Measurements from ENCODE around the gene STAT5A.
A peak's percentile ranks its signal among the peaks of the same experiment; 100 is the strongest.
"Not testable (repeated sequence)": the region's sequence is repeated elsewhere in the genome, so short reads cannot be mapped to it uniquely, and the experiment has no call there.

The STAT5A gene

DNA sequence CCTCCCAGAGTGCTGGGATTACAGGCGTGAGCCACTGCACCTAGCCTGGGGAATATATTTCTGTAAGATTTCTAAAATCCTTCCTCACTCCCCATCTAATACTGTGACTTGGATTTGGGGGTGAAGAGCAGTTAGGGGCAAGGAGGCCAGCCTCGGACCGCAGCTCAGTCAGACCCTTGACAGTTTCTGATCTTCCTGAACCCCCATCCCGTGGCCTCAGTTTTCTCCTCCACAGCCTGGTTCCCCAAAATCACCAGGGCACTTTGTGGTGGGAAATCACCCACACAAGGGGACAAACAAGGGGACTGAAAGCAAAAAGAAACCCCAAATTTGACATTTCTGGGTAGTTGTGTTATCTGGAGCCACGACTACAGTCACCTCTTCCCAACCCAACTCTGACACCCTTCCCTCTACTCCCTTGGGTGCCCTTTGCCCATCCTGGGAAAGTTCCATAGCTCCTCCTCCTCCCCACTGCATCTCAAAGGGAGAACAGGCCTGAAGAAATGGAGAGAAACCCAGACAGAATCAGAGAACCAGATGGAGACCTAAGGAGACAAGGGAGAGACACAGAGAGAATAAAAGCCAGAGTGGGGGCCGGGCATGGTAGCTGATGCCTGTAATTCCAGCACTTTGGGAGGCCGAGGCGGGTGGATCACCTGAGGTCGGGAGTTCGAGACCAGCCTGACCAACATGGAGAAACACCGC is 2.8 kb upstream of the STAT5A start:
- no peak for DNase-seq (ENCODE audit: low spot score)

DNA sequence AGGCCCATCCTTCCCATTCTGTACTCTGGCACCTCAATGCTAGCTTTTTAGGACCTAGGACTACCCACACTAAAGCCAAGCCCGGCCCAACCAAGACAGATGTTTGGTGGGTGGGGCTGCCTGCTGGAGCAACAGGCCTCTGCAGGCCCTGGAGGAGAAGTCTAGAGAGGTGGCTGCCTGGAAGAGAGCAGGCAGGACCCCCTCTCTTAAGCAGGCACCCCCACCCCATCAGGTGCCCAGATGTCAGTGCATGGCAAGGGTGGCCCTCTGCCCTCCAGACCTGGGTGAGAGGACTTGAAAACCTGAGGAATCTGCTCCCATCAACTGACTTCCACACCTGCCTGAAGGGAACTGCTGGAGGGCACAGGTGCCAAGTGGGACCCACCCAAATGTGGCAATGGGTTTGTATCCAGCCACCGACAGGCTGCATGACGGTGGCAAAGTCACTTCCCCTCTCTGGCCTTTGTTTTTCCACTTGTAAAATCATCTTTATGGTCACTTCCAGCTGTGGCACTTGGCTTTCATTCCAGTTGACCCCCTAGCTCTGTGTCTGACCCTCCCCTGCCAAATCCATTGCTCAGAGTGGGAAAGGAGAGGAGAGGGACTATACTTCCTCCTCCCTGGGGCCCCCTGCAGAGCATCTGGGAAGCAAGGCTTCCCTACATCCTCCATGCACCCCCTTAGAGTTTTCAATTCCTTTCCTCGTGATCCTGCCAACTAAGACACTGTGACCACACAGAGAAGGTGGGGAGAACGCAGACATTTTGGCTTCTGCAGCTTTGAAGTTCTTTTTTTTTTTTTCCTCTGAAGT is 1.7 kb upstream of the STAT5A start:
- DNase-seq (ENCODE audit: low spot score): no peak

DNA sequence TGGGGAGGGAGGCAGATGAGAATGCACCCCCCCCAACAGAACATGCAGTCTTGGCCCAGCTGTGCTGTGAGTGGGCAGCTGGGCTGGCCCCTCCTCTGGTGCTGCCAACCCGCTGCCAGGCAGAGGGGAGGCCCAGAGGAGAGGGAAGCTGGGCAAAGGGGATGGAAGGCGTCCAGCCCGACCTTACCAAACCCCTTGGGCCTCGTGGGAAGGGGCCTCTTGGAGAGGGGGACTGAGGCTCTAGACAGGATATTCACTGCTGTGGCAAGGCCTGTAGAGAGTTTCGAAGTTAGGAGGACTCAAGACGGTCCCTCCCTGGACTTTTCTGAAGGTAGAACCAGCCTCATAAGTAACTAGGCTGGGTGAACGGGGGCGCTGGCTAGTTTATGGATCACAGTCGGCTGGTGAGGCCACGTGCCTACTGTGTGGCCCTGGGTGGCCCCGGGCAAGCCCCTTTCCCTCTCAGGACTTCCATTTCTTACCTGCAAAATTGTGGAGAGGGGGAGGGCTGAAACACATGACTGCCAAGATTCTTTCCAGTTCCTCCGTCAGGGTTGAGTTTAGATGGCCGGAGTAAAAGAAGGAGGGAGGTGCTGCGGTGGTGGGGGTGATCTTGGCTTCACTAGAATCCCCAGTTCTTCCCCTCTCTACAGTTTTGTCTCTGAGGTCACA is 857 bp upstream of the STAT5A start:
- peak; percentile 78 for DNase-seq (ENCODE audit: low spot score)

DNA sequence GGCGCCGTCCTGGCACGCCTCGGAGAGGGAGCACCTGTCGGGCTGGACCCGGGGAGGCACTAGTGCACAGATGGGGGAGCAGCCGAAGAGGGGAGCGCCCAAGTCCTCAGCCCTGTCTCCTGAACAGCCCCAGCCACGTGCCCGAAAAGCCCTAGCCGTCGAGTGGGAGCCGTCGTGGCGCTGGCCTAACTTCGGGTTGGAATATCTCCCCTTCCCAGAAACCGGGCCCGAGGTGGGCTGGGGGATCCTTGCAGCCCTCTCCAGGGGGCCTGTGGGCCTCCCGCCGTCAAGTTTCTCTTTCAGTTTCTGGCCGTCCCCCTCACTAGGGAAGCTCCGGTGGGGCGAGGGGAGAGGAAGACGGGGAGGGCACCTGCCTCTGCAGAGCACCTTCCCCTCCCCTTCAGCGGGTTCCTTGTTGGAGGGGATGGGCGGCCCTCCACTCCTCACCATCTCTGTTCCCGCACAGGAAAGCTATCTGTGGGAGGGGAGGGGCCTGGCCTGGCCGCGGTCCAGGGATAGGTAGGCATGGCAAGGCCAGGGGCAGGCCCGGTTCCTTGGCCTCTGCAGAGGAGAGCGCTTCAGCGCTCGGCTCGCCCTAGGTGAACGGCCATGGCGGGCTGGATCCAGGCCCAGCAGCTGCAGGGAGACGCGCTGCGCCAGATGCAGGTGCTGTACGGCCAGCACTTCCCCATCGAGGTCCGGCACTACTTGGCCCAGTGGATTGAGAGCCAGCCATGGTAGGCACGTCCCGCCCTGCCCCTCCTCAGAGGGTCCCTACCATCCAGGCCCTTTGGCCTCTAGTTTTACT is 709 bp downstream of the STAT5A start:
- no peak for DNase-seq (ENCODE audit: low spot score)

DNA sequence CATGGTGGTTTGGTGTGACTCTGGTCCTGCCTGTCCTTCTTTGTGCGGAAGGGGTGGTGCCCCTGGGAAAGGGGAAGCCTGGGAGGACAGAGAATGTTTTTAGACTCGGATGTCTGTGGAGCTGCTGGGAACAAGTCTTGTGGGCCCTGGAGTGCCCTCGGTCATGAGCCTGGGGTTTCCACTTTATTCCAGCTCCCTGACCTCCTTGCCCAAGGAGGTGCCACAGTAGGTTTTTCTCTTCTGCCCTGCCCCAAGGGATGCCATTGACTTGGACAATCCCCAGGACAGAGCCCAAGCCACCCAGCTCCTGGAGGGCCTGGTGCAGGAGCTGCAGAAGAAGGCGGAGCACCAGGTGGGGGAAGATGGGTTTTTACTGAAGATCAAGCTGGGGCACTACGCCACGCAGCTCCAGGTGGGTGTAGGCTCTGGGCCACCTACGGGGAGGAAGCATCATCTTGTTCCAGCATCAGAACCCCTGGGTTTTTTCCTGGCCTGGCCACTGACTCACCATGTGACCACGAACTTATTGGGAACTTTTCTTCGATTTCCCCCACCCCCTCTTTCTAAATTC is 1.4 kb downstream of the STAT5A start:
- DNase-seq (ENCODE audit: low spot score): no peak

DNA sequence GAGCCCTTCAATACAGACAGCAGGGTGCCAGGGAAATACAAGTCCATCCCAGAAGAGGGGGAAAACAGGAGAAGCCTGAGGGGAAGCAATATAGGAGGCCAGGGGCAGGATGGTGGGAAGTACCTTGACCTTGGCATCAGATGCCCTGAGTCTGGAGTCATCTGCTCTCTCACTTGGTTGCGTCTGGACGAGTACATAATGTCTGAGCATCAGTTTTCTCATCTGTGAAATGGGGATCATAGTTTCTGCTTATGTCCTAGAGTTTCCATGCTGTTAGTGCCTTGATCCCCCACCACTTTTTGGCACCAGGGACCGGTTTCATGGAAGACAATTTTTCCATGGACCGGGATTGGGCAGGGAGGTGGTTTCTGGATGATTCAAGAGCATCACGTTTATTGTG is 2.3 kb downstream of the STAT5A start:
- DNase-seq (ENCODE audit: low spot score): no peak

GRCh38 chr17:42291129-42291528 is 2.8 kb downstream of the STAT5A start:
- DNase-seq (ENCODE audit: low spot score): no peak

- no peak for DNase-seq (ENCODE audit: low spot score)
These were observed 6.4 kb downstream of the STAT5A start for GRCh38 chr17:42294469-42295398.

GRCh38 chr17:42296012-42296411 is 7.7 kb downstream of the STAT5A start:
- no peak for DNase-seq (ENCODE audit: low spot score)

GRCh38 chr17:42297775-42298174 is 9.5 kb downstream of the STAT5A start:
- DNase-seq (ENCODE audit: low spot score): not testable (repeated sequence)

DNA sequence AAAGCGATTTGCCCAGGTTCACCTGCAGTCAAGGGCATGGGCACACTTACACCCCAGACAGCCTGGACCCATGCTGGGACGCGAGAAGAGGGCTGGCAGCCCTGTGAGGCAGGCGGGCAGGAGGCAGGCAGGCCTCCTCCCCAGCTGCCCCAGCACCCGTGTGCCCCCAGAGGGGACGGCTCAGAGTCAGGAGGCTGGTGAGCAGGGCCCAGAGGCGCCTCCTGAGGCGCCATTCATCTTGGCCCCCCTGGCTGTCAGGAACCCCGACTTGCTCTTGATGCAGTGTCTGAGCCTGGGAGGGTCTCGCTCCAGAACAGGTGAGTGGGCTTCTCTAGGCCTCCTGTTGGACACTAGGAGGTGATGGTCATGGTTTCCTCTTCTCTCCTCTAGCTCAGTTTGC is 11.1 kb downstream of the STAT5A start:
- not testable (repeated sequence) for DNase-seq (ENCODE audit: low spot score)

DNA sequence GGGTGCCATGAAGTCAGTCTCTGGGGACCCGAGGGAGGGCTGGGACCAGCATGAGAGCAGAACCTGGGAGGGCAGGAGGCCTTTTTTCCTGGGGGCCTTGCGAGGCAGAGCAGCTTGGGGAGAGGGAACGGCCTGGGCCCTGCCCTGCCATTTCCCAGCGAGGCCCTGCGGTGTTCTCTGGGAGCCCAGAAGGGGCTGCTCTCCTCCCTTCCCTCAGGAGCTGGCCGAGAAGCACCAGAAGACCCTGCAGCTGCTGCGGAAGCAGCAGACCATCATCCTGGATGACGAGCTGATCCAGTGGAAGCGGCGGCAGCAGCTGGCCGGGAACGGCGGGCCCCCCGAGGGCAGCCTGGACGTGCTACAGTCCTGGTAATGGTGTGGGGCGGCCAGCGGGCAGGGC is 11.6 kb downstream of the STAT5A start:
- not testable (repeated sequence) for DNase-seq (ENCODE audit: low spot score)

- no peak for DNase-seq (ENCODE audit: low spot score)
These were observed 12.7 kb downstream of the STAT5A start for GRCh38 chr17:42301022-42301421.

DNA sequence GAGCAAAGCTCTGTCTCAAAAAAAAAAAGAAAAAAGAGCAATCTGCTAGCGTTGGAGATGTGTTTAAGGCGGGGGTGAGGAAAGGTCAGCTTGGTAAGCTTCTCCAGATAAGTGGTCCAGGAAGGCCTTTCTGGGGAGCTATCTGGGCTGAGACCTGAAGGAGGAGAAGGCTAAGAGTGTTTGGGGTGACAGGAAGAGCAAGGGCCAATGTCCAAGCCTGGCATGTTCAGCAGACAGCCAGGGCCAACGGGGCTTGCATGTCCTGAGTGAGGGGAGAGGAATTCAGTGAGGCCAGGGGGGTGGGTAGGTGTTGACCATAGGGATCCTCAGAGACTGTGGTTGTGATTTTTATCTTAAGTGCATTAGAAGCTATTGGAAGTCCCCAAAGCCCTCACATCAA is 15.4 kb downstream of the STAT5A start:
- DNase-seq (ENCODE audit: low spot score): no peak

GRCh38 chr17:42304187-42305030 is 16.1 kb downstream of the STAT5A start:
- no peak for DNase-seq (ENCODE audit: low spot score)

- not testable (repeated sequence) for DNase-seq (ENCODE audit: low spot score)
These were observed 16.7 kb downstream of the STAT5A start for GRCh38 chr17:42305031-42305330.

DNA sequence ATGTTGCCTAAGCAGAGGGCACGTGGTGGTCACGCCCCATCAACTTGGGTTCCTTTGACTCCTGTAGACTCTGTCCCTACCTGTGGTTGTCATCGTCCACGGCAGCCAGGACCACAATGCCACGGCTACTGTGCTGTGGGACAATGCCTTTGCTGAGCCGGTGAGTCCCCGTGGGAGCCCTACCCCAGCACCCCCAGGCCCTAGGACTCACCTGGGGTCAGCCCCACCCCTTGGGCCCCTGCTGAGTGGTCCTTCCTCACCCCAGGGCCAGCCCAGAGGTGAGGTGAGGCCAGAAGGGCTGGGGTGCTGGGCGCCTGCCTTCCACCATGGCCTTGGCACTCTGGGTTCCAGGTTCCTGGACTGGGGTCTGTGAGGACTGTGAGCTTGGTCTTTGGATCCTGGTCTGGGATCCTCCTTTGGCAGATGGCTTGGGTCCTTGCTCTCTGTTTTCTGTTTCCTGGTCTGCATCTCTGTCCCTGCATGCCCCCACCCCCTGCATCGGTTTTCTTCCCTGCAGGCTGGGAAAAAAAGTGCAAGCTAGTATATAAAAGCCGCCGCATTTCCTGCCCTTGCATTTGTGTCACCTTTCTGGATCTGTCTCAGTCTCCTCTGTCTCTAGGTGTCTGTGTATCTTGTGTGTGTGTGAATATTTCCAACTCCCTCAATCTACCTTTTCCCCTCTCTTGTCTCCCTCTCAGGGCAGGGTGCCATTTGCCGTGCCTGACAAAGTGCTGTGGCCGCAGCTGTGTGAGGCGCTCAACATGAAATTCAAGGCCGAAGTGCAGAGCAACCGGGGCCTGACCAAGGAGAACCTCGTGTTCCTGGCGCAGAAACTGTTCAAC is 17.5 kb downstream of the STAT5A start:
- no peak for DNase-seq (ENCODE audit: low spot score)

DNA sequence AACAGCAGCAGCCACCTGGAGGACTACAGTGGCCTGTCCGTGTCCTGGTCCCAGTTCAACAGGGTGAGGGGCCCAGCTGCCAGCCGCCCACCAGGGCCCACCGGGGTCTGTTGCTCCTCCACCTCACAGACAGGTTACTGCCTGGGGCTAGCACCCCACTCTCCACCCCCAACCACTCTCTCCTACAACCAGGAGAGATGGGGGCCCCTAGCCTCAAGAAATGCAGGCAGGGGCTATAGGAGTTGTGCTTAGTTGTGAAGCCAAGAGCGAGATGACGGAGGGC is 18.0 kb downstream of the STAT5A start:
- no peak for DNase-seq (ENCODE audit: low spot score)

DNA sequence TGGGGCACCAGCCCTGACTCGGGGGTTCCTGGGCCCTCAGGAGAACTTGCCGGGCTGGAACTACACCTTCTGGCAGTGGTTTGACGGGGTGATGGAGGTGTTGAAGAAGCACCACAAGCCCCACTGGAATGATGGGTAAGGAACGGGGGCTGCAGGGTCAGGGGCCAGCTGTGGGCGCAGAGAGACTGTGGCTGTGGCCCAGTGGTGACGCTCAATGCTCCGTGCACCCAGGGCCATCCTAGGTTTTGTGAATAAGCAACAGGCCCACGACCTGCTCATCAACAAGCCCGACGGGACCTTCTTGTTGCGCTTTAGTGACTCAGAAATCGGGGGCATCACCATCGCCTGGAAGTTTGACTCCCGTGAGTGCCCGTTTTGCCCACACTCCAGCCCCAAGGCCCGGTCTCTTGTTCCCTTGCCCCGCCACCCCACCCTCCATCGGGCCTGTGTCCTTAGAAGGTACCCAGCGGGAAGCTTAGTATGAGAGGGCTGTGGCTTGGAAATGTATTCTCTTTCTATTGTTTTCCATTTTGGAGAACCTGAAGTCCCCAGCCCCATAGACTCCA is 19.1 kb downstream of the STAT5A start:
- DNase-seq (ENCODE audit: low spot score): no peak
